Tibial artery (tissue), 4 donors: ENCODE measurements around the gene GADD45GIP1.
A peak's percentile ranks its signal among the peaks of the same experiment; 100 is the strongest.

Experiments
- DNase-seq, 2 donors: peaks; one replicate each; pipeline ENCODE4 v3.0.0-alpha.2; 2019
- H3K27ac ChIP-seq, 2 donors: fragments of 200-600 bp; sonication (generic) in 1 of 2; 1 replicate in 1 of 2; 2 replicates in 1 of 2; pipeline ENCODE4 v1.5.1; 2018 to 2019; ENCODE audit warnings: mild to moderate bottlenecking in 1 of 2
- H3K27me3 ChIP-seq, 2 donors: fragments of 200-600 bp; sonication (generic) in 1 of 2; one replicate each; pipeline versions ENCODE4 v1.5.1 to v1.6.0; 2016 to 2019
- H3K36me3 ChIP-seq, 3 donors: fragments of 200-600 bp; sonication (generic) in 2 of 3; one replicate each; pipeline ENCODE4 v1.5.1; 2016 to 2019; ENCODE audit warnings: mild to moderate bottlenecking in 2 of 3
- H3K4me1 ChIP-seq, 4 donors: fragments of 200-600 bp; sonication (generic) in 2 of 4; 1 replicate in 3 of 4; 2 replicates in 1 of 4; pipeline ENCODE4 v1.5.1; 2016 to 2019
- H3K4me3 ChIP-seq, 2 donors: fragments of 200-600 bp; sonication (generic) in 1 of 2; 1 replicate in 1 of 2; 2 replicates in 1 of 2; pipeline ENCODE4 v1.5.1; 2018 to 2019; ENCODE audit warnings: mild to moderate bottlenecking in 2 of 2
- H3K9me3 ChIP-seq, 3 donors: fragments of 200-600 bp; sonication (generic) in 1 of 3; one replicate each; pipeline ENCODE4 v1.5.1; 2016 to 2019
- intact Hi-C: fragments of 100-400 bp; cut with DNase I; formaldehyde crosslinking; loops from one replicate; pipeline ENCODE4 v1.15.0; 2023; ENCODE audit warnings: low total_unique reads
- TF ChIP-seq, protein P1 (sequence below), 2 experiments: fragments of 200-600 bp in 1 of 2; fragments of 450-650 bp in 1 of 2; IDR thresholded peaks; one replicate each; pipeline ENCODE4 v1.5.1; 2017 to 2019; ENCODE audit warnings: antibody characterized with exemption in 2 of 2, mild to moderate bottlenecking in 1 of 2, moderate library complexity in 1 of 2

Gene GADD45GIP1

DNA sequence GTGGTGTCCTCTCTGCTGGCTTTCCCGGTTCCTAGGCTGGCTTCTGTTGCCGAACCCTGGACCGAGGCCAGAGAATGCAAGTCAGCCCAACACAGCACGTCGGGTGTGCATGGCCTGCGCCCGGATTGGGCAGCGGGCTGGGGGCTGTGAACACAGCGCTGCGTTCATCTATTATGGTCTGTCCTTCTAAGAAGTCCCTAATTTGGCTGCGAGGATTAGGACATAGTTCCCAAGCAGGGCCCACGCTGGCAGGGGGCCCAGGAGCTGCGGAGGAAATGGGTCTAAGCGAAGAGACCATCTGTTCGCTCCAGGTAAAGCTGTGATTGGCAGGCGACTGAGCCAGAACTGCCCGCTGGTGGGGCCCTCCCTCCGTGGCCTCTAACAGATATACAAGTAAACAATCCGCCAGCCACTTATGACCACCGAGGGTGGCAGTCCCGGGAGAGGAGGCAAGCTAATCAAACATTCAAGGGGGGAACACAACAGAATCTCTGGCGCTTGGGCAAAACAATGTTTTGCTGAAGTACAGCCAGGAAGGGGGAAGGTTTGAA, 43.9 kb downstream of the GADD45GIP1 start:
- Histone ChIP-seq H3K4me3 (peak overlapping the region; percentile 11 to 26), H3K9me3 (no peaks in the 10 kb centered on the region), H3K27ac (peak overlapping the region; percentile 73 to 76), H3K4me1 (peaks cover 0 to 18% (median 12%) of the 10 kb centered on the region in 4 donors), H3K36me3 (no peaks in the 10 kb centered on the region), H3K27me3 (no peaks in the 10 kb centered on the region)
- intact Hi-C loops, result no loop called here
- TF ChIP-seq, protein P1, sequence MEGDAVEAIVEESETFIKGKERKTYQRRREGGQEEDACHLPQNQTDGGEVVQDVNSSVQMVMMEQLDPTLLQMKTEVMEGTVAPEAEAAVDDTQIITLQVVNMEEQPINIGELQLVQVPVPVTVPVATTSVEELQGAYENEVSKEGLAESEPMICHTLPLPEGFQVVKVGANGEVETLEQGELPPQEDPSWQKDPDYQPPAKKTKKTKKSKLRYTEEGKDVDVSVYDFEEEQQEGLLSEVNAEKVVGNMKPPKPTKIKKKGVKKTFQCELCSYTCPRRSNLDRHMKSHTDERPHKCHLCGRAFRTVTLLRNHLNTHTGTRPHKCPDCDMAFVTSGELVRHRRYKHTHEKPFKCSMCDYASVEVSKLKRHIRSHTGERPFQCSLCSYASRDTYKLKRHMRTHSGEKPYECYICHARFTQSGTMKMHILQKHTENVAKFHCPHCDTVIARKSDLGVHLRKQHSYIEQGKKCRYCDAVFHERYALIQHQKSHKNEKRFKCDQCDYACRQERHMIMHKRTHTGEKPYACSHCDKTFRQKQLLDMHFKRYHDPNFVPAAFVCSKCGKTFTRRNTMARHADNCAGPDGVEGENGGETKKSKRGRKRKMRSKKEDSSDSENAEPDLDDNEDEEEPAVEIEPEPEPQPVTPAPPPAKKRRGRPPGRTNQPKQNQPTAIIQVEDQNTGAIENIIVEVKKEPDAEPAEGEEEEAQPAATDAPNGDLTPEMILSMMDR (IDR thresholded peaks at IDR 0.05), result no peak
- peak; percentile 65 to 93 for DNase-seq

DNA sequence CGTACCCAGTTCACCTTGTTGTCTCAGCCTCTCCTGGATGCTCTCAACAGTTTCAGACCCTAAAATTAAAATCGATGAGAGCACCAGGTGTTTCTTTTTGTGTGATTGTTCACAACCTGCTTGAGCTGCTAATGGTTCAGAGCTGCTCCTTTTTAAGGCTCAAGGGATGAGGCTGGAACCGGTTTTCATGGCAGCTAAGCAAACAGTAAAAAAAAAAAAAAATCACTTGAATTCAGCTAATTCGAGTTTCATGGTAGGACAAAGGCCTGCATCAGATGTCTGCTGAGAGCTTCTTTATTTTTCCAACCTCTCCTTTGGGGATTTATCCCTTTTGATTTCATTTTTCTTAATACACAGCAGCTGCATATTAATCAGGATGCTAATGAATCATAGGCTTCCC, 44.5 kb downstream of the GADD45GIP1 start:
- no peak for DNase-seq
- TF ChIP-seq, protein P1 (IDR thresholded peaks at IDR 0.05), result no peak
- H3K27ac ChIP-seq, result peak overlapping the region; percentile 73 to 76
- H3K27me3 ChIP-seq, result no peaks in the 10 kb centered on the region
- peaks cover 0 to 18% (median 12%) of the 10 kb centered on the region in 4 donors for H3K4me1 ChIP-seq
- peak overlapping the region; percentile 11 to 26 for H3K4me3 ChIP-seq
- no peaks in the 10 kb centered on the region for H3K9me3 ChIP-seq
- H3K36me3 ChIP-seq, result no peaks in the 10 kb centered on the region
- intact Hi-C loops, result no loop called here

DNA sequence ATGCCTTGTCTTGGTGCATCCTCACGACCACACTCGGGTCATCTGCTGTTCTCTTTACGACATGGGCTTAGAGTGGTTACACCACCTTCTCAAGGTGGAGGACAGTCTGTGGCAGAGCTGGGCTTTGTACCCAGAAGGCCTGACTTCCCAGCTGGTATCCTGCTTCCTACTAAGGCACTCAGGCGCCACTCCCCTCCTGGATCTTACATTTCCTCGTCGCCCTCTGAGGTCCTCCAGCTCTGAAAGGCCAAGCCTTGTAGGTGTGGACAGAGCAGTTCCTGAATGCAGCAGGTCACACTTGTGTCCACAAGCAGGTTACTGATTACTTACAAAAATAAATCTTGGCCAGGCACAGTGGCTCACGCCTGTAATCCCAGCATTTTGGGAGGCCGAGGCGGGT, 49.9 kb downstream of the GADD45GIP1 start:
- Histone ChIP-seq H3K27me3 (no peaks in the 10 kb centered on the region), H3K4me3 (no peak overlapping the region), H3K9me3 (no peaks in the 10 kb centered on the region), H3K27ac (no peak overlapping the region), H3K36me3 (no peaks in the 10 kb centered on the region), H3K4me1 (peaks cover 0 to 3% (median 1%) of the 10 kb centered on the region in 4 donors)
- no peak for DNase-seq
- TF ChIP-seq, protein P1 (IDR thresholded peaks at IDR 0.05), result no peak
- intact Hi-C loops, result no loop called here
